ENCODE results near the gene EEA1. TPM values are rescaled to one million over a fixed set of nuclear protein-coding genes. Genes with fewer than 3 reads are reported as not detected.

The EEA1 gene
- total RNA-seq, 1 donor from 2014 or later, result 12.0 TPM

- H3K4me3 Mint-ChIP-seq (ENCODE audit: unreplicated experiment), result no peak overlapping the region
- H3K36me3 Mint-ChIP-seq (ENCODE audit: unreplicated experiment), result no peaks in the 10 kb centered on the region
- no peaks in the 10 kb centered on the region for H3K9me3 Mint-ChIP-seq (ENCODE audit: unreplicated experiment)
- no peak for DNase-seq
- H3K4me1 Mint-ChIP-seq (ENCODE audit: low read depth, unreplicated experiment), result no peaks in the 10 kb centered on the region
- H3K27ac Mint-ChIP-seq (ENCODE audit: unreplicated experiment), result no peak overlapping the region
- TF ChIP-seq, protein P1, sequence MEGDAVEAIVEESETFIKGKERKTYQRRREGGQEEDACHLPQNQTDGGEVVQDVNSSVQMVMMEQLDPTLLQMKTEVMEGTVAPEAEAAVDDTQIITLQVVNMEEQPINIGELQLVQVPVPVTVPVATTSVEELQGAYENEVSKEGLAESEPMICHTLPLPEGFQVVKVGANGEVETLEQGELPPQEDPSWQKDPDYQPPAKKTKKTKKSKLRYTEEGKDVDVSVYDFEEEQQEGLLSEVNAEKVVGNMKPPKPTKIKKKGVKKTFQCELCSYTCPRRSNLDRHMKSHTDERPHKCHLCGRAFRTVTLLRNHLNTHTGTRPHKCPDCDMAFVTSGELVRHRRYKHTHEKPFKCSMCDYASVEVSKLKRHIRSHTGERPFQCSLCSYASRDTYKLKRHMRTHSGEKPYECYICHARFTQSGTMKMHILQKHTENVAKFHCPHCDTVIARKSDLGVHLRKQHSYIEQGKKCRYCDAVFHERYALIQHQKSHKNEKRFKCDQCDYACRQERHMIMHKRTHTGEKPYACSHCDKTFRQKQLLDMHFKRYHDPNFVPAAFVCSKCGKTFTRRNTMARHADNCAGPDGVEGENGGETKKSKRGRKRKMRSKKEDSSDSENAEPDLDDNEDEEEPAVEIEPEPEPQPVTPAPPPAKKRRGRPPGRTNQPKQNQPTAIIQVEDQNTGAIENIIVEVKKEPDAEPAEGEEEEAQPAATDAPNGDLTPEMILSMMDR (IDR thresholded peaks at IDR 0.05; ENCODE audit: partially characterized antibody, unreplicated experiment), result no peak
- no peaks in the 10 kb centered on the region for H3K27me3 Mint-ChIP-seq (ENCODE audit: unreplicated experiment)
Measured at GRCh38 chr12:92733661-92734060, 195.4 kb downstream of the EEA1 start.

GRCh38 chr12:92733181-92733580 is 195.9 kb downstream of the EEA1 start:
- no peaks in the 10 kb centered on the region for H3K9me3 Mint-ChIP-seq (ENCODE audit: unreplicated experiment)
- TF ChIP-seq, protein P1 (IDR thresholded peaks at IDR 0.05; ENCODE audit: partially characterized antibody, unreplicated experiment), result no peak
- no peak for DNase-seq
- no peaks in the 10 kb centered on the region for H3K27me3 Mint-ChIP-seq (ENCODE audit: unreplicated experiment)
- H3K4me1 Mint-ChIP-seq (ENCODE audit: low read depth, unreplicated experiment), result no peaks in the 10 kb centered on the region
- H3K36me3 Mint-ChIP-seq (ENCODE audit: unreplicated experiment), result no peaks in the 10 kb centered on the region
- H3K27ac Mint-ChIP-seq (ENCODE audit: unreplicated experiment), result no peak overlapping the region
- no peak overlapping the region for H3K4me3 Mint-ChIP-seq (ENCODE audit: unreplicated experiment)

DNA sequence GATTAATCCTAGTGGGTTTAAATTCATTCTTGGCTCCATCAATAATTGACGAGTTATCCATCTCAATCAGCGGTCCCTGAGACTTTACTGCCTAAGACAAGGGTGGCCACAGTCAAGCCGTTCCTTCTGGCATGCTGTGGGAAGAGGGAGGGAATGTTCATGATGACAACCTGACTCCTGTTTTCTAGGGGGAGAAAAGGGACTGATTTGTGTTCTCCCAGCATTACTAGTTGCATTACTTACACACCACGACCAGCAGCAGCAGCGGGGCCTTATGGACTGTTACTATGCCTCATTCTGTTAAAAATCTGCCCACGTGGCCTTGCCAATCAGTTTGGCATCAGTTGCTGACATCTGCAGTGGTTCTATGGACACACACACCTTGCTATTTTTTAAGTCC is 196.4 kb downstream of the EEA1 start:
- no peak overlapping the region for H3K27ac Mint-ChIP-seq (ENCODE audit: unreplicated experiment)
- H3K4me3 Mint-ChIP-seq (ENCODE audit: unreplicated experiment), result no peak overlapping the region
- DNase-seq, result no peak
- no peaks in the 10 kb centered on the region for H3K9me3 Mint-ChIP-seq (ENCODE audit: unreplicated experiment)
- H3K4me1 Mint-ChIP-seq (ENCODE audit: low read depth, unreplicated experiment), result no peaks in the 10 kb centered on the region
- no peaks in the 10 kb centered on the region for H3K27me3 Mint-ChIP-seq (ENCODE audit: unreplicated experiment)
- H3K36me3 Mint-ChIP-seq (ENCODE audit: unreplicated experiment), result no peaks in the 10 kb centered on the region
- TF ChIP-seq, protein P1 (IDR thresholded peaks at IDR 0.05; ENCODE audit: partially characterized antibody, unreplicated experiment), result no peak

- TF ChIP-seq, protein P1 (IDR thresholded peaks at IDR 0.05; ENCODE audit: partially characterized antibody, unreplicated experiment), result no peak
- no peak for DNase-seq
- Mint-ChIP-seq H3K9me3 (ENCODE audit: unreplicated experiment) (no peaks in the 10 kb centered on the region), H3K36me3 (ENCODE audit: unreplicated experiment) (no peaks in the 10 kb centered on the region), H3K4me1 (ENCODE audit: low read depth, unreplicated experiment) (no peaks in the 10 kb centered on the region), H3K27me3 (ENCODE audit: unreplicated experiment) (no peaks in the 10 kb centered on the region), H3K4me3 (ENCODE audit: unreplicated experiment) (no peak overlapping the region), H3K27ac (ENCODE audit: unreplicated experiment) (no peak overlapping the region)
Measured at GRCh38 chr12:92732216-92732615, 196.9 kb downstream of the EEA1 start.

DNA sequence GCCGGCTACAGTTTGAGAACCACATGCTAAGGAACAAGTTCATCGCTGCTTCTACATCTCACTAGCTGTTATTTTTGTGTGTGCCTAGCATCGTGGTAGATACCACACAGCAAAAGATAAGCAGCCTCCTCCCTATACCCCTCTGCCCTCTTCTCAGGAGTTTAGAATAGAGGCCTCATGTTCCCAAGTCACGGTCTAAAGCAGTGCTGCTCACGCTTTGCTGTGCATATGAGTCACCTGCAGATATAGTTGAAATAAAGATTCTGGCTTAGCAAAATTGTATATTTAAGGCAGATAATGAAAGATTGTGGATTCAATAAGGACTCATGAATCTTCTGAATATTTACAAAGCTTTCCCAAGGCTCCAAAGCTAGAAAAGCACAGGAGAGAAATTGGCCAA is 198.3 kb downstream of the EEA1 start:
- no peak for DNase-seq
- H3K4me3 Mint-ChIP-seq (ENCODE audit: unreplicated experiment), result no peak overlapping the region
- H3K27me3 Mint-ChIP-seq (ENCODE audit: unreplicated experiment), result no peaks in the 10 kb centered on the region
- no peaks in the 10 kb centered on the region for H3K4me1 Mint-ChIP-seq (ENCODE audit: low read depth, unreplicated experiment)
- H3K9me3 Mint-ChIP-seq (ENCODE audit: unreplicated experiment), result no peaks in the 10 kb centered on the region
- TF ChIP-seq, protein P1 (IDR thresholded peaks at IDR 0.05; ENCODE audit: partially characterized antibody, unreplicated experiment), result no peak
- no peak overlapping the region for H3K27ac Mint-ChIP-seq (ENCODE audit: unreplicated experiment)
- no peaks in the 10 kb centered on the region for H3K36me3 Mint-ChIP-seq (ENCODE audit: unreplicated experiment)
